Chondrocyte (in vitro differentiated cells): ENCODE results near the gene MSANTD1. TPM values are rescaled to one million over a fixed set of nuclear protein-coding genes. Genes with fewer than 3 reads are reported as not detected.
A peak's percentile ranks its signal among the peaks of the same experiment; 100 is the strongest.

Experiments used
- DNase-seq: peaks from one replicate; pipeline ENCODE4 v3.0.0; 2021; ENCODE audit warnings: mixed read lengths, low spot score
- H3K27ac Mint-ChIP-seq: one replicate; pipeline ENCODE4 v1.8.0; 2021; ENCODE audit warnings: mild to moderate bottlenecking, moderate library complexity, mixed read lengths; ENCODE audit not compliant: unreplicated experiment
- H3K27me3 Mint-ChIP-seq: 2 replicates; pipeline ENCODE4 v1.8.0; 2021; ENCODE audit warnings: low read depth, mixed read lengths
- H3K36me3 Mint-ChIP-seq: 2 replicates; pipeline ENCODE4 v1.8.0; 2021; ENCODE audit warnings: low read depth, mixed read lengths
- H3K4me1 Mint-ChIP-seq: 2 replicates; pipeline ENCODE4 v1.8.0; 2021; ENCODE audit warnings: low read depth, mild to moderate bottlenecking, mixed read lengths
- H3K4me3 Mint-ChIP-seq: one replicate; pipeline ENCODE4 v1.8.0; 2021; ENCODE audit warnings: mild to moderate bottlenecking, moderate library complexity, mixed read lengths; ENCODE audit not compliant: unreplicated experiment
- H3K9me3 Mint-ChIP-seq: 2 replicates; pipeline ENCODE4 v1.8.0; 2021; ENCODE audit warnings: low read depth, mixed read lengths
- CTCF ChIP-seq: fragments of 200-600 bp; sonication (generic); IDR thresholded peaks from 2 replicates; pipeline ENCODE4 v1.5.0; 2021; ENCODE audit warnings: antibody characterized with exemption, mild to moderate bottlenecking, moderate library complexity
- total RNA-seq: library from RNA; stranded (reverse); gene quantifications from 3 replicates; pipeline ENCODE4 v1.2.1, GENCODE V29; 2021

Gene MSANTD1
- total RNA-seq, 1 donor from 2014 or later, result 0.55 TPM

- H3K4me1 Mint-ChIP-seq, result no peaks in the 10 kb centered on the region
- peak; percentile 17 for DNase-seq
- H3K36me3 Mint-ChIP-seq, result peaks cover 45% of the 10 kb centered on the region
- H3K4me3 Mint-ChIP-seq, result no peak overlapping the region
- H3K27ac Mint-ChIP-seq, result no peak overlapping the region
- H3K9me3 Mint-ChIP-seq, result no peaks in the 10 kb centered on the region
- TF ChIP-seq CTCF, result no peak
- no peaks in the 10 kb centered on the region for H3K27me3 Mint-ChIP-seq
These were observed 27.8 kb upstream of the MSANTD1 start for GRCh38 chr4:3221184-3221494.

- Mint-ChIP-seq H3K4me3 (no peak overlapping the region), H3K4me1 (no peaks in the 10 kb centered on the region), H3K36me3 (peaks cover 41% of the 10 kb centered on the region), H3K27ac (no peak overlapping the region), H3K27me3 (no peaks in the 10 kb centered on the region), H3K9me3 (no peaks in the 10 kb centered on the region)
- DNase-seq, result peak; percentile 51
- TF ChIP-seq CTCF, result no peak
These were observed 27.0 kb upstream of the MSANTD1 start for GRCh38 chr4:3221996-3222395.

GRCh38 chr4:3223346-3223745 lies 25.6 kb upstream of the MSANTD1 start:
- Mint-ChIP-seq H3K4me3 (no peak overlapping the region), H3K4me1 (no peaks in the 10 kb centered on the region), H3K27me3 (no peaks in the 10 kb centered on the region), H3K36me3 (peaks cover 31% of the 10 kb centered on the region), H3K9me3 (no peaks in the 10 kb centered on the region), H3K27ac (no peak overlapping the region)
- TF ChIP-seq CTCF, result no peak
- DNase-seq, result peak; percentile 61

GRCh38 chr4:3223956-3224748 lies 24.8 kb upstream of the MSANTD1 start:
- no peaks in the 10 kb centered on the region for H3K27me3 Mint-ChIP-seq
- H3K27ac Mint-ChIP-seq, result no peak overlapping the region
- TF ChIP-seq CTCF, result no peak
- peak; percentile 57 for DNase-seq
- H3K4me1 Mint-ChIP-seq, result no peaks in the 10 kb centered on the region
- peaks cover 34% of the 10 kb centered on the region for H3K36me3 Mint-ChIP-seq
- H3K4me3 Mint-ChIP-seq, result no peak overlapping the region
- no peaks in the 10 kb centered on the region for H3K9me3 Mint-ChIP-seq

GRCh38 chr4:3225071-3225850 lies 23.7 kb upstream of the MSANTD1 start:
- Mint-ChIP-seq H3K4me3 (no peak overlapping the region), H3K36me3 (peaks cover 39% of the 10 kb centered on the region), H3K27ac (no peak overlapping the region), H3K4me1 (no peaks in the 10 kb centered on the region), H3K27me3 (no peaks in the 10 kb centered on the region), H3K9me3 (no peaks in the 10 kb centered on the region)
- DNase-seq, result peak; percentile 69
- TF ChIP-seq CTCF, result no peak
